Left ventricle myocardium inferior (tissue), 1 donor: ENCODE data around the gene NR2E1. TPM values are rescaled to one million over a fixed set of nuclear protein-coding genes. Genes with fewer than 3 reads are reported as not detected.

Experiments used
- DNase-seq: peaks from one replicate; pipeline ENCODE4 v3.0.0-alpha.2; 2020
- H3K27ac ChIP-seq: fragments of 200-600 bp; replicated peaks from 2 replicates; pipeline ENCODE4 v1.8.0; 2021
- H3K27me3 ChIP-seq: fragments of 200-600 bp; 2 replicates; pipeline ENCODE4 v1.8.0; 2021; ENCODE audit warnings: low read depth
- H3K36me3 ChIP-seq: fragments of 200-600 bp; 2 replicates; pipeline ENCODE4 v1.8.0; 2021
- H3K4me1 ChIP-seq: fragments of 200-600 bp; 2 replicates; pipeline ENCODE4 v1.8.0; 2021
- H3K4me3 ChIP-seq: fragments of 200-600 bp; 2 replicates; pipeline ENCODE4 v1.8.0; 2021; ENCODE audit warnings: mild to moderate bottlenecking, moderate library complexity
- H3K9me3 ChIP-seq: fragments of 200-600 bp; replicated peaks from 2 replicates; pipeline ENCODE4 v1.8.0; 2021
- intact Hi-C: fragments of 100-400 bp; cut with micrococcal nuclease; formaldehyde crosslinking; loops from one replicate; pipeline ENCODE4 v1.11.0; 2022
- total RNA-seq: library from RNA; stranded (reverse); fragmentation: NEBNext Ultra II Directional; extraction: Animal tissue kit (Norgen Biotek cat#: 25700); gene quantifications from one replicate; pipeline ENCODE4 v1.2.1, GENCODE V29; 2021
- TF ChIP-seq, protein P1 (sequence below): fragments of 200-600 bp; IDR thresholded peaks from 2 replicates; pipeline ENCODE4 v1.8.0; 2021; ENCODE audit warnings: antibody characterized with exemption, mild to moderate bottlenecking, borderline replicate concordance
- donor health status: DM: no; HTN: yes; CAD: no; lungs with severe emphysema.

NR2E1 gene
- total RNA-seq, 1 donor from 2014 or later = not detected

DNA sequence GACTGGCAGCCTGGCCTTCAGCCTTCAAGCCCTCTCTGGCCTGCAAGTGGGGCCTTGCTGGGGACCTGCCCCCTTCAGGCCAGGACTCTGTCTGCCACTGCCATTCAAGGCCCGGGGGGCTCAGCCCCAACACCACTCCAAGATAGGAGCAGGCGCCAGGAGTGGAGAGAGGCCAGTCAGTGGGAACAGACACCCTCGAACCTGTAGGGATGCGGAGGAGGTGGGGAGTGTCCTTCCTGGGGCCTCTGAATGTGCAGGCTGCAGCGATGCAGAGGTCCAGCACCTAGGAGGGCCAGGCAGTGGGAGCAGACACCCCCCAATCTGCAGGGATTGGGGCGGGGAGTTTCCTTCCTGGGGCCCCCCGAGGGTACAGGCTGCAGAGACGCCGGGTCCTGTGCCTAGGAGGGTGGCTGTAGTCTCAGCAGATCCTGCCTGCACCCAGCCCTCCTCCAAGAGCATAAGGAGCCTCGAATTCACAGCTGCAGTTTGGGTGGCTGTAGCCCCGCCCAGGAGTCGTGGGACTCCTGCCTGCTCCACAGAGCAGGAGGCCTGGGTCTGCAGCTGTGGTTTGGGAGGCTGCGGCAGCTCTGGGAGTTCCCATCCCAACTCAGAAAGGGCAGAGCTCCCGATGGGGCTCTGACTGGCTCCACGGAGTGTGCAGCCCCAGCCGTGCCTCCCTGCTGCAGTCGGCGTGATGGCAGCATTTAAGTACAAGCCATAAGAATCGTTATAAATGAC lies 33.1 kb downstream of the NR2E1 start:
- Histone ChIP-seq H3K4me1 (no peaks in the 10 kb centered on the region), H3K9me3 (no peaks in the 10 kb centered on the region), H3K27ac (no peak overlapping the region), H3K36me3 (no peaks in the 10 kb centered on the region), H3K4me3 (no peak overlapping the region), H3K27me3 (peaks cover 12% of the 10 kb centered on the region)
- TF ChIP-seq, protein P1, sequence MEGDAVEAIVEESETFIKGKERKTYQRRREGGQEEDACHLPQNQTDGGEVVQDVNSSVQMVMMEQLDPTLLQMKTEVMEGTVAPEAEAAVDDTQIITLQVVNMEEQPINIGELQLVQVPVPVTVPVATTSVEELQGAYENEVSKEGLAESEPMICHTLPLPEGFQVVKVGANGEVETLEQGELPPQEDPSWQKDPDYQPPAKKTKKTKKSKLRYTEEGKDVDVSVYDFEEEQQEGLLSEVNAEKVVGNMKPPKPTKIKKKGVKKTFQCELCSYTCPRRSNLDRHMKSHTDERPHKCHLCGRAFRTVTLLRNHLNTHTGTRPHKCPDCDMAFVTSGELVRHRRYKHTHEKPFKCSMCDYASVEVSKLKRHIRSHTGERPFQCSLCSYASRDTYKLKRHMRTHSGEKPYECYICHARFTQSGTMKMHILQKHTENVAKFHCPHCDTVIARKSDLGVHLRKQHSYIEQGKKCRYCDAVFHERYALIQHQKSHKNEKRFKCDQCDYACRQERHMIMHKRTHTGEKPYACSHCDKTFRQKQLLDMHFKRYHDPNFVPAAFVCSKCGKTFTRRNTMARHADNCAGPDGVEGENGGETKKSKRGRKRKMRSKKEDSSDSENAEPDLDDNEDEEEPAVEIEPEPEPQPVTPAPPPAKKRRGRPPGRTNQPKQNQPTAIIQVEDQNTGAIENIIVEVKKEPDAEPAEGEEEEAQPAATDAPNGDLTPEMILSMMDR = no peak
- no peak for DNase-seq
- intact Hi-C loops = no loop called here

DNA sequence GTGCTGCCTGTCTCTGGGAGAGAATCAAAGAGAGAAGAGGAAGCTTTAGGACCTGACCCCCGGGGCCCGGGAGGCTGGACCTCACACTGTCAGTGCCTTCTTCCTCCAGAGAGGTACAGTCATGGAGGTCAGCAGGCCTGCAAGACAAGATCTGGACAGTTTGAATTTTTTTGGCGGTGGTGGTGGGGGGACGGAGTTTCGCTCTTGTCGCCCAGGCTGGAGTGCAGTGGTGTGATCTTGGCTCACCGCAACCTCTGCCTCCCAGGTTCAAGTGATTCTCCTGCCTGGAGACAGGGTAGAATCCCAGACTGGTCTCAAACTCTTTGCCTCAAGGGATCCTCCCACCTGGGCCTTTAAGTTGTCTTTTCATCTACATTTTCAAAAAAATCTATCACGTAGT lies 34.4 kb downstream of the NR2E1 start:
- H3K27me3 ChIP-seq = peaks cover under 1% of the 10 kb centered on the region
- no peaks in the 10 kb centered on the region for H3K4me1 ChIP-seq
- H3K9me3 ChIP-seq = no peaks in the 10 kb centered on the region
- no peak for DNase-seq
- no peak overlapping the region for H3K4me3 ChIP-seq
- H3K36me3 ChIP-seq = no peaks in the 10 kb centered on the region
- intact Hi-C loops = no loop called here
- no peak overlapping the region for H3K27ac ChIP-seq
- TF ChIP-seq, protein P1 = no peak

DNA sequence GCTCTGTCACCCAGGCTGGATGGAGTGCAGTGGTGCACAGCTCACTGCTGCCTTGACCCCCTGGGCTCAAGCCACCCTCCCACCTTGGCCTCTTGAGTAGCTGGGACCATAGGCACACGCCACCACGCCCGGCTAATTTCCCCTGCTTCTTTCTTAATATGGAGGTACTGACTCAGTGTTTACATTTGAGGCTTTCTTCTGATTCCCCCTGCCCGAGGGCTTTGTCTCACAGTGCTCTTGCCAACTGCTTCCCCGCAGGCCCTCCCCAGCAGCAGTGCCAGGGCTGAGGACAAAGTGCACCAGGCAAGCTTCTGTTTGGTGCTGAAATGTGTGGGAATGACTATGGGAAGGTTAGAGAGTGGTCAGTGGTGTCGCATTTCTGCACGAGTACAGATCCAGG lies 34.8 kb downstream of the NR2E1 start:
- Histone ChIP-seq H3K36me3 (no peaks in the 10 kb centered on the region), H3K4me1 (no peaks in the 10 kb centered on the region), H3K27me3 (no peaks in the 10 kb centered on the region), H3K27ac (no peak overlapping the region), H3K4me3 (no peak overlapping the region), H3K9me3 (no peaks in the 10 kb centered on the region)
- intact Hi-C loops = no loop called here
- no peak for DNase-seq
- TF ChIP-seq, protein P1 = no peak

DNA sequence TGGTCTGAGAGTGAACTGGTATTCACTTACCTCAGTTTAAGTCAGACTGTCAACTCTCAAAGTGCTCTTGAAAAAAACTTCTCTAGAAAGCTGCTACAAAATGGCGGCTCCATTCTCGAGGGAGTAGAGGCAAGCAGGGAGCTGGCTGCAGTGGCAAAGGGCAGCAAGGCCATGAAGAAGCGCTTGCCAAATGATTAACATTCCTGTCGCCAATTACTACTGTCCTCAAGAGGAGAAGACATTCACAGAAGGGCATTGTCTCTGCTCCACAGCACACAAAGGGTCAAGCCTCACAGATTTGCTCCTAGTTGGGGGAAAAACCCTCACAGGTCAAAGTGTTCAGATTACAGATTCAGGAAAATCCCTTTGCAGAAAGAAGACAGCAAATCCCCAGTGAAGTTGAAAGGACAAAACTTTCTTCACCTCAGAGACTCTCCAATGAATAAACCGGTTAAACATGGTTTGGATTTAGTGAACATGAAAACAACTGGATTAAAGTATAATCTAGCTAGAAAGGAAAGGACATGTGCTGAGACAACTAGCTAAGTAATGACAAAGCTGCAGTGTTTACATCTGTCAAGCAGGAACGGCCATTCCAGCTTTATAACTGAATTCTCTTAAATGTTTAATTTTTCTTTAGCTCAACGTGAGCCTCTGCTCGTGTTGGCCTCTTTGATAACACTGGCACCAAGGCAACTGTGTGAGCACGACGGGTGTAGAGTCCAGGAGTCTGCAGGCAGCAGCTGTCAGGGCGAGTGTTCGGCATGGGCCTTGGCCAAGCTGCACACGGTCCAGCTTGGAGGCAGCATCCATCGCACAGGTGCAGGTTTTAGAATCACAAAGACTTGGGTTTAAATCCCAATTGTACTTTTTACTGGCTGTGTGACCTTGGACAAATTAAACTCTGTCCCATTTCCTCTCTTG lies 37.6 kb downstream of the NR2E1 start:
- no peak overlapping the region for H3K4me3 ChIP-seq
- peaks cover 9% of the 10 kb centered on the region for H3K36me3 ChIP-seq
- no peaks in the 10 kb centered on the region for H3K27me3 ChIP-seq
- TF ChIP-seq, protein P1 = no peak
- DNase-seq = no peak
- intact Hi-C loops = no loop called here
- H3K9me3 ChIP-seq = no peaks in the 10 kb centered on the region
- H3K27ac ChIP-seq = no peak overlapping the region
- no peaks in the 10 kb centered on the region for H3K4me1 ChIP-seq

DNA sequence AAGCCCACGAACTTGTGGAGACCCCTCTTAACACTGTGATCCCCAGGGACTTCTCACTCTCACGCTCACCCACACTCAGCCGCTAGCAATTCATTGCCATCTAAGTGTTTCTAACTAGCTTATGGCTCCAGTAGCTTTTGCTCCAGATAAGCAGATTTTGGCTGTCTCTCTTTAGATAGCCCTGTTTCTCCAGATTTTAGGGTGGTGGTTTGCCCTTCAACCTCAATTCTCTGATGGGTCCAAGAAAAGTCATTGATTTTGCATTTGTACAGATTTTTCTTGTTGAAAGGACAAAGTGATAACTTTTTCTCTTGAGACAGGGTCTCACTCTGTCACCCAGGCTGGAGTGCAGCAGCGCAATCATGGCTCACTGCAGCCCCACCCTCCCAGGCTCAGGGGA lies 41.2 kb downstream of the NR2E1 start:
- no peak for DNase-seq

More for the DNA sequence above, 41.2 kb downstream of the NR2E1 start:
- Histone ChIP-seq H3K36me3 (peaks cover 31% of the 10 kb centered on the region), H3K4me1 (peaks cover 16% of the 10 kb centered on the region), H3K4me3 (no peak overlapping the region), H3K9me3 (no peaks in the 10 kb centered on the region), H3K27me3 (no peaks in the 10 kb centered on the region), H3K27ac (no peak overlapping the region)
- intact Hi-C loops = no loop called here
- TF ChIP-seq, protein P1 = no peak
